Activated naive CD4-positive, alpha-beta T cell treated with anti-CD3 and anti-CD28 coated beads, Interleukin-2, amount 50 U/mL, for 24 hours (primary cell): Measurements from ENCODE around the gene RNF208.
A peak's percentile ranks its signal among the peaks of the same experiment; 100 is the strongest.

Experiments used
- H3K27ac Mint-ChIP-seq: one replicate; pipeline ENCODE4 v1.8.0; 2021; ENCODE audit warnings: mild to moderate bottlenecking, mixed read lengths
- H3K27me3 Mint-ChIP-seq: one replicate; pipeline ENCODE4 v1.8.0; 2021; ENCODE audit warnings: mixed read lengths
- H3K36me3 Mint-ChIP-seq: one replicate; pipeline ENCODE4 v1.8.0; 2021; ENCODE audit warnings: mixed read lengths
- H3K4me1 Mint-ChIP-seq: one replicate; pipeline ENCODE4 v1.8.0; 2021; ENCODE audit warnings: mixed read lengths
- H3K4me3 Mint-ChIP-seq: one replicate; pipeline ENCODE4 v1.8.0; 2021; ENCODE audit warnings: mild to moderate bottlenecking, mixed read lengths
- H3K9me3 Mint-ChIP-seq: one replicate; pipeline ENCODE4 v1.8.0; 2021; ENCODE audit warnings: mixed read lengths

RNF208 gene

DNA sequence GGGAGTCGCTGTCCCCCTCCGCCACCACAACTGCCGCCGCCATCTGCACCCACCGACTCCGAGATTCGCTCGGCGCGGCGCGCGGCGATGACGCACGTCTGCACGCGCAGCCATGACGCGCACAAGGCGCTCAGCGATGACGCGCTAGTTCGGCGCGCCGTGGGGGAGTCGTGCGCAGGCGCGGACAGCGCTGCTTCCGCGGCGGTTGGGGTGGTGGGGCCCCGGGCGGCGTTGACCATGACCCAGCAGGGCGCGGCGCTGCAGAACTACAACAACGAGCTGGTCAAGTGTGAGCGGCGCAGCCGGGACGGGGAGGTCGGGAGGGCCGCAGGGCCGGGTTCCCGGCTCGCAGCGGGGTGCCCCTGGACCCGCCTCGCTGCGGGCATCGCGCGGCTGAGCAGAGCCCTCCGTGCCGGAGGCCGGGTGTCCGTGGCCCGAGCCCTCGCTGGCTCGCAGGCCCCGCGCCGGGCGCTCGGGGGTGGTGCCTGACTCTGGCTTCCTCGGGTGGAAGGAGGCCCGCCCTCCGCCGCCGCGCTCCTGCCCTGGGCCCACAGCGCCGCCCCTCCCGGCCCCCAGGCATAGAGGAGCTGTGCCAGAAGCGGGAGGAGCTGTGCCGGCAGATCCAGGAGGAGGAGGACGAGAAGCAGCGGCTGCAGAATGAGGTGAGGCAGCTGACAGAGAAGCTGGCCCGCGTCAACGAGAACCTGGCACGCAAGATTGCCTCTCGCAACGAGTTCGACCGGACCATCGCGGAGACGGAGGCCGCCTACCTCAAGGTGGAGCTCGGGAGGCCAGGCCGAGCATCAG lies 33.3 kb downstream of the RNF208 start, which contains the start of the genes ANAPC2 and SSNA1:
Gene ANAPC2 (minus strand): TSS at position 71 of the 807 bp plus-strand sequence. CDS start 28 bp downstream, at position 43.
Gene SSNA1 (plus strand): TSS at position 187 of the 807 bp plus-strand sequence. CDS start 51 bp downstream, at position 238.
- peak within 1 kb of the TSS; percentile 95 for H3K4me3 Mint-ChIP-seq

DNA sequence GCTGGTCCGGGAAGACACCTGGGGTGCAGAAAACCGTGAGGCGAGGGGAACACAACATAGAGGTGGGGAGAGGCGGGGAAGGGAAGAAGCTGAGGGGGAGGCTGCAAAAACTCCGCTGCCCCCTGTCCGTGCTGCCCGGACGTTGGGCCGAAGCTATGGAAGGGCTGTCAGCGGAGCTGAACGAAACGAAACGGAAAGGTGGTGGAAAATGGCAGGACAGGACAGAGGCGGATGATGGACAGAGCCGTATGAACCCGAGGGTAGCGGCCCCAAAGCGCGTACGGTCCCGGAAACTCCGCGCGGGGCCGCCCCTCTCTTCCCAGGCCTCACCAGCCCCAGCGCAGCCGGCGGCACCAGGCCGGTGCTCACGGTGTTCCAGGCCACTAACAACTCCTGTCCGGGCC lies 34.0 kb downstream of the RNF208 start:
- no peaks in the 10 kb centered on the region for H3K9me3 Mint-ChIP-seq
- H3K4me1 Mint-ChIP-seq = peaks cover 32% of the 10 kb centered on the region
- no peaks in the 10 kb centered on the region for H3K36me3 Mint-ChIP-seq
- H3K27ac Mint-ChIP-seq = peak overlapping the region; percentile 91
- peak overlapping the region; percentile 95 for H3K4me3 Mint-ChIP-seq
- H3K27me3 Mint-ChIP-seq = no peaks in the 10 kb centered on the region

More for the DNA sequence above, 33.3 kb downstream of the RNF208 start, which contains the start of the genes ANAPC2 and SSNA1:
- H3K27ac Mint-ChIP-seq = peak within 1 kb of the TSS; percentile 91
- H3K4me1 Mint-ChIP-seq = peaks cover 32% of the 10 kb centered on the region
- H3K27me3 Mint-ChIP-seq = no peaks in the 10 kb centered on the region
- no peaks in the 10 kb centered on the region for H3K36me3 Mint-ChIP-seq
- H3K9me3 Mint-ChIP-seq = no peaks in the 10 kb centered on the region

DNA sequence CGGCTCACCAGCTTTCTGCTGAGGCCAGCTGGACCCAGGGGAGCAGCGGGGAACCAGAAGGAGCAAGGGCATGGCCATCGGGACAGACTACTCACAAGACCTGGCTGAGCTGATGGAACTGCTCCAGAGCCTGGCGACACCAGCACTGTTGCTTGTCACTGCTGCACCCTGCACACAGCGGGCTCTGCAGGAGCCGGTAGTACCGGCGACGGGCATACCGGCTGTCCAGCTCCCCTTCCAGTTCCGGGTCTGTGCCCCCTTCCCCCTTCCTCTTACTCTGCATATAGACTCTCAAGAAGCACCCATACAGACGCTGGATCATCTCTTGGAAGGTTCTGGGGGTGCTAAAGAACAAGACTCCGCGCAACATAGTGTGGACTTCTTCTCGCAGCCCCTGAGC lies 34.7 kb downstream of the RNF208 start:
- H3K36me3 Mint-ChIP-seq = no peaks in the 10 kb centered on the region
- peak overlapping the region; percentile 91 for H3K27ac Mint-ChIP-seq
- peaks cover 32% of the 10 kb centered on the region for H3K4me1 Mint-ChIP-seq
- peak overlapping the region; percentile 95 for H3K4me3 Mint-ChIP-seq
- H3K9me3 Mint-ChIP-seq = no peaks in the 10 kb centered on the region
- no peaks in the 10 kb centered on the region for H3K27me3 Mint-ChIP-seq

DNA sequence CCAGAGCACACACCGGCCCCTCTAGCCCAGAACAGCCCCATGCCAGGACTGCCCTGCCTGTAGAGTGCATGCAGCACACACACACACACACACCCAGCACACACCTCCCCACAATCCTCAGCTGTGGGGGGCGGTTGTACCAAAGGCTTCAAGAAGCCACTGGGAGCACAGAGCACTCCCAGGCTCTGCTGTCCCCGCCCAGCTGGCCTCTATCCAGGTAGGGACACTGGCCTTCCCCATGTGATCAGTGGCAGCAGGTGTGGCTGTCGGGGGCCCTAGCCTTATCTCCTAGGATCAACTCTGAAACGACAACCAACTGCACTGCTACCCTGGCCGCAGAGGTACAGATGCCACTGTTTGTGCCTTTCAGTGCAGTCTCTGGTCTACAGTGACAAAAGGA lies 35.7 kb downstream of the RNF208 start:
- Mint-ChIP-seq H3K4me1 (peaks cover 32% of the 10 kb centered on the region), H3K27ac (no peak overlapping the region), H3K9me3 (no peaks in the 10 kb centered on the region), H3K36me3 (no peaks in the 10 kb centered on the region), H3K27me3 (no peaks in the 10 kb centered on the region), H3K4me3 (peak overlapping the region; percentile 95)

DNA sequence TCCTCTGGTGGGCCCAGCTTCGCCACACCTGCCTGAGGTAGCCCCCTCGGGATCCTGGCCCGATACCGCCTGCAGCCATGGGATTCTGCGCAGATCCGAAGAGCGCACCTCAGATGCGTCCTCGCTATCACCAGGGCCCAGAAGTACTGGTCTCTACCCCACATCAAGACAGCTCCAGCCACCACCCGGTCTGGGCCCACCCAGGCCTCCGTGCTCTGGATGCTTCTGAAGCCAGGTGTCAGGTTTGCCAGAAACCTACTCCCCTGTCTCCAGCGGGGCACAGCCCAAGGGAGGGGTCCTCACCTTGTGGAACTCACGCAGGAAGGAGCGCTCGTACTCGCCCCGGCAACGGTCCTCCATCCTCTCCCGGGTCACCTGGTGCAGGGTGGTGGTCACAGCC lies 36.1 kb downstream of the RNF208 start:
- Mint-ChIP-seq H3K36me3 (no peaks in the 10 kb centered on the region), H3K9me3 (no peaks in the 10 kb centered on the region), H3K27ac (no peak overlapping the region), H3K4me3 (peak overlapping the region; percentile 95), H3K27me3 (no peaks in the 10 kb centered on the region), H3K4me1 (peaks cover 32% of the 10 kb centered on the region)

DNA sequence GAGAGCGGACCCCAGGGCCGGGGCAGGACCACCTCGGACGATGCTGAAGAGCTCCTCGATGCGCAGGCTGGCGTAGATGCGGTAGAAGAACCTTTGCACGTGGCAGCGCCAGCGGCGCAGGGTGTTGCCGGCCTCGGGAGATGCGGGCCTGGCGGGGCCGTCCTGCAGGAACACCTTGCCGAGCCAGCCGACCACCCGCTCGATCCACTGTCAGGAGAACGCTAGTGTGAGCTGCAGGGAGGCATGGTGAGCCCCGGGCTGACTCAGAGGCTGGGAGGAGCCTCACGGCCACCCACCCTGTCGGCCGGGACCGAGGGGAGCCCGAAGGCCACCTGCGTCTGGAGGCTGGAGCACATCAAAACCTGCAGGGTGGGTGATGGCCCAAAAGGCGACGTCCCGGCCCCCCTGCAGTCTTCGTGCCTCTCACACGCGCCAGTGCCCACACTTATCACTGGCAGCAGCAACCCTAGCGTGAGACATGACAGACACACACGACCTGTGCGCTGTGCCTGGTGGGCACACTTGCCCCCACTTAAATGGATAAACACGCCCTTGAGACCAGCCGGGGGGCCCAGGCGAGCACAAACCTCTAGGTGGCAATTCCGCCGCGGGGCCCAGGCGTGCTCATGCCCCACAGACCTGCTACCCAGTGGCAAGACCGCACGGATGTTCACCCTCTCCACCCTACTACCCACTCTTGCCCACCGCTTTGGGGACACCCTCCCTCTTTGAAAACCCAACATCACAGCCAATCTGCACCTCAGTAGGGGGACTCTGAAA lies 37.0 kb downstream of the RNF208 start:
- Mint-ChIP-seq H3K27me3 (no peaks in the 10 kb centered on the region), H3K4me3 (no peak overlapping the region), H3K27ac (no peak overlapping the region), H3K36me3 (no peaks in the 10 kb centered on the region), H3K4me1 (peaks cover 32% of the 10 kb centered on the region), H3K9me3 (no peaks in the 10 kb centered on the region)

DNA sequence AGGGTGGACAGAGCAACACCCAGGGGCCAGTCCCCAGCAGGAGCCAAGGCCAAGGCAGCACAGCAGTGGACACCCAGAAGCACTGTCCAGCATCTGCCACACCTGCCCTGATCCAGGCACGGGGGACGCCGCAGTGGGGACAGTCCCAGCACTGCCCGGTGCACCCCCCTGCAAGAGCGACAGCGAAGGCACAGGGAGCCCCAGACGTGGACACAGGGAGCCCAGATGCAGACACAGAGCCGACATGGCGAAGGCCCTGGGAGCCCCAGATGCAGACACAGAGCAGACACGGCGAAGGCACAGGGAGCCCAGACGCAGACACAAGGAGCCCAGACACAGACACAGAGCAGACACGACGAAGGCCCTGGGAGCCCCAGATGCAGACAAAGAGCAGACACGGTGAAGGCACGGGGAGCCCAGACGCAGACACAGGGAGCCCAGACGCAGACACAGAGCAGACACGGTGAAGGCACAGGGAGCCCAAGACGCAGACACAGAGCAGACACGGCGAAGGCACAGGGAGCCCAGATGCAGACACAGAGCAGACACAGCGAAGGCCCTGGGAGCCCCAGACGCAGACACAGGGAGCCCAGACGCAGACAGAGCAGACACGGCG lies 38.0 kb downstream of the RNF208 start:
- H3K4me1 Mint-ChIP-seq = peaks cover 25% of the 10 kb centered on the region
- H3K27ac Mint-ChIP-seq = no peak overlapping the region
- no peaks in the 10 kb centered on the region for H3K27me3 Mint-ChIP-seq
- no peaks in the 10 kb centered on the region for H3K9me3 Mint-ChIP-seq
- H3K36me3 Mint-ChIP-seq = no peaks in the 10 kb centered on the region
- H3K4me3 Mint-ChIP-seq = no peak overlapping the region

DNA sequence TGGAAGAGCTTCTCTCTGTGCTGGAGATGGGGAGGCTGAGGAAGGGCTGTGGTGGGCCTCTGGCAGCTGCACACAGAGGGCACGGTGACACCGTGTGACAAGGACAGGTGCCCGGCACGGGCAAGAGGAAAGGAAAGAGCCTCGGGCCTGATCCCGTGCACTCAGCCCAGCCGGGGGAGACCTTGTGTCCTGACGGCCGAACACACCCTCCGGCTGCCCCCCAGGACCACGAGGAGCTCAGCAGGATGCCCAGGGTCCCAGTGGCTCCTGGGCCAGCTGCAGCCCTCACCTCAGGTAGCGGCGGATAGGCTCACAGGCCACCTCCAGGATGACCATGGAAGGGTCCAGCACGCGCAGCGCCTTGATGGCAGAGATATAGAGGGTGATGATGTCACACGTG lies 39.2 kb downstream of the RNF208 start:
- H3K27ac Mint-ChIP-seq = no peak overlapping the region
- H3K9me3 Mint-ChIP-seq = no peaks in the 10 kb centered on the region
- no peaks in the 10 kb centered on the region for H3K36me3 Mint-ChIP-seq
- no peak overlapping the region for H3K4me3 Mint-ChIP-seq
- no peaks in the 10 kb centered on the region for H3K27me3 Mint-ChIP-seq
- H3K4me1 Mint-ChIP-seq = peaks cover 23% of the 10 kb centered on the region

DNA sequence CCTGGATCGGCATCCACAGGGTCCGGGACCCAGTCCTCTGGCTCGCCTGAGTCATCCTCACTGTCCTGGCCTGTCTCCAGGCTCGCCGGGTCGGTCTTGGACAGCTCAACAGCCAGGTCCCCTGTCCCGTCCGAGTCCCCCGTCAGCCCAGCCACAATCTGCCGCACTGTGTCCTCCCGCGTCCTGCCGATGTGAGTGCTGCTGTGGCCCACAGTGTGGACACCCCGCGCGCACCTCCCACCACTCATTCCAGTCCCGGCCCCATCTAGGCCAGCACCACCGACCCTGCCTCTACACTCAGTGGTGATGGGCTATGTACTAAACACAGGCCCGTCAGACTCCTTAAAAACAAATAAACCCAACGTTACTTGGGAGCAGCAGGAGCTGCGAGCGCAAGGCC lies 40.4 kb downstream of the RNF208 start:
- Mint-ChIP-seq H3K27me3 (no peaks in the 10 kb centered on the region), H3K4me1 (peaks cover 13% of the 10 kb centered on the region), H3K27ac (no peak overlapping the region), H3K36me3 (no peaks in the 10 kb centered on the region), H3K9me3 (no peaks in the 10 kb centered on the region), H3K4me3 (no peak overlapping the region)

DNA sequence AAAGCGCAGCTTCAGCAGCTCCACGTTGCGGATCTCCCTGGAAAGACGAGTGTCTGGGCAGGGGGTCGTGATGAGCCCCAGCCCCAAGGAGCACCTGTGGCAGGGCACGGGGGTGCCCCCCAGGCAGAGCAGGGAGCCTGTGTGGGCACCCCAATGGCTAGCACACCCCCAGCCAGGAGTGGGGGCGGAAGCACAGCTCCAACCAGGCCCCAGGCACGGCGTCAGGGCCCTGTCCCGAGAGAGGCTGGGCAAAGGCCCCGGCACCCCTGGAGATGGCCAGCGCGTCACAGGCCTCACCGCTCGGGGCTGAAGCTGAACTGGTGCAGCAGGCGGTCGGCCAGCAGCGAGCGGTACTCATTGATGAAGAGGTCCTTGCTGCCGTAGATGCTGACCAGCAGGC lies 41.5 kb downstream of the RNF208 start:
- H3K4me1 Mint-ChIP-seq = peaks cover 7% of the 10 kb centered on the region
- no peaks in the 10 kb centered on the region for H3K27me3 Mint-ChIP-seq
- no peak overlapping the region for H3K27ac Mint-ChIP-seq
- H3K4me3 Mint-ChIP-seq = no peak overlapping the region
- H3K36me3 Mint-ChIP-seq = no peaks in the 10 kb centered on the region
- no peaks in the 10 kb centered on the region for H3K9me3 Mint-ChIP-seq

DNA sequence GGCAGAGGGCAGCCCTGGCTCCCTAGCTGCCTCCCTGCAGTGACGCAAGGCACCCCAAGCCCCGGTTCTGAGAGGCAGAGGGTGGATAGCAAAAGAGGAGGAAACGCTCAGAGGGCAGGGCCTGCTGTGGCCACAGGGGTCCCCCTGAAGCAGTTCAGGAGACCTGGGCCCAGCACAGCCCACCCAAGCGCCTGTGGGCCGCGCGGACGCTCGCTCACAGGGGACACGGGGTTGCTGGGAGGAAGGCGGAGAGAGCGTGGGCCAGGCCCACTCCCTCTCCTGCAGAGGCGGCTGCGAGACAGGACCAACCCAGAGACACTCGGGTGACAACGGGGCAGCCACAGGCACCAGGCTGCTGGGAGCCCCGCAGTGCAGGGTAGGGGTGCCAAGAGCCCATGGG lies 42.3 kb downstream of the RNF208 start:
- Mint-ChIP-seq H3K9me3 (no peaks in the 10 kb centered on the region), H3K36me3 (no peaks in the 10 kb centered on the region), H3K27ac (no peak overlapping the region), H3K4me3 (no peak overlapping the region), H3K4me1 (peaks cover 7% of the 10 kb centered on the region), H3K27me3 (no peaks in the 10 kb centered on the region)

DNA sequence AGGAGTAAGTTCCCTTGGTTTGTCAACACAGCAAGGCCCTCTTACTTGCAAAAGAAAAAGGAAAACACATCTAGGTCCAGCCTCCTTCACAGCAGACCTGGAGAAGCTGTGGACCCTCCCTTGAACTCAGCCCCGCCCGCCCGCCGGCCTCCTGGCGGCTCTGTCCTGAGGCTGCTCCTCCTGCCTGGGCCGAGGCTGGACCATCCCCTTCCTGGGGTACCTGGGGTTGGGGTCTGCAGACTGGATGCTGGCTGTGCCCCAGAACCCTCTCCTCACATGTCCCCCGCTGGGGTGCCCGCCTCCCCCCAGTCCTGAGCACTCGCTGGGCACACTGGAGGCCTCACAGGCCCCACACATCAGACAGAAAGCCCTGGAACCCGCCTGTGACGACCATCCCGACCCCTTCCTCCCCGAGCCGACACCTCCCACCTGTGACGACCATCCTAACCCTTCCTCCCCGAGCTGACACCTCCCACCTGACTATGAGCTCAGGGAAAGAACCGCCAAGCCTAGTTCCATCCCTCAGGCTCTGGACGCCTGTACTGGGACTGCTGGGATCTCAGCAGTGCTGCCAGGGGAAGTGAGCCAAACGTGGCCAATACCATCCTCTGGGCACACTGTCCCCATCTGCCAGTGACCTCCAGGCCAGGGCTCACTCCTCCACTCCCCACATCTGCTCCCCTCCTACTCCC lies 43.0 kb downstream of the RNF208 start:
- no peaks in the 10 kb centered on the region for H3K36me3 Mint-ChIP-seq
- H3K27me3 Mint-ChIP-seq = no peaks in the 10 kb centered on the region
- no peak overlapping the region for H3K27ac Mint-ChIP-seq
- H3K4me1 Mint-ChIP-seq = peaks cover 2% of the 10 kb centered on the region
- H3K9me3 Mint-ChIP-seq = no peaks in the 10 kb centered on the region
- H3K4me3 Mint-ChIP-seq = no peak overlapping the region

DNA sequence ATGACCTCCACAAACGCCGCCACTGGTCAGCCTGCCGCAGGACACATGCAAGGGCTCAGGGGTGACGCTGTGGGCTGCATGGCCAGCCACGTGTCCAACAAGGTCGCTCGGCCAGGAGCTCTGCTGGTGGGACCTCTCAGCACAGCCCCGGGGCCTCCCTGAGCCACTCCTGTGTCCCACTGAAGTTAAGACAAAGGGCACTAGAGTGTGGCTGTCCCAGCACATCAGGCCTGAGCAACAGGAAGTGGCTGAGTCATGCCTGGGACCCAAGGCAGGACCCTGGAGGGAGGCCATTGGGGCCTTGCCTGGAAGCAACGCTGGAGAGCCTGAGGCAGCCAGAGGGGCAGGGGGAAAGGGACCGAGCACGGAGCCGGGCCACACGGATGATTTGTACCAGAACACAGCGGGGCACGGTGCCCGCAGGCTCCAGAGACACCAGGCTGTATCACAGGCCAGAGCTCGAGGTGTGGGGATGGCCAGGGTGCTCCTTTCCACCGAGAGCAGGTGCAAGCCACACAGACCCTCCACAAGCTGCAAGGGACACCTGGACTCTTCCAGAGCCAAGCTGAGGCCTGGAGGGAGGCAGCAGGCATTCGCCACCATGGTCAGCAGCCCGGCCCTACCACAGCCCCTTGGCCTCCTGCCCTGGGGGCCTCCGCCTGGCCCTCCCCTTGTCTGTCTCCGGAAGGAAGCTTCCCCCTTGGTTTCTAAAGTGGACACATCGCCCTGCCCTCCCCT lies 43.7 kb downstream of the RNF208 start:
- Mint-ChIP-seq H3K27me3 (no peaks in the 10 kb centered on the region), H3K4me3 (no peak overlapping the region)

DNA sequence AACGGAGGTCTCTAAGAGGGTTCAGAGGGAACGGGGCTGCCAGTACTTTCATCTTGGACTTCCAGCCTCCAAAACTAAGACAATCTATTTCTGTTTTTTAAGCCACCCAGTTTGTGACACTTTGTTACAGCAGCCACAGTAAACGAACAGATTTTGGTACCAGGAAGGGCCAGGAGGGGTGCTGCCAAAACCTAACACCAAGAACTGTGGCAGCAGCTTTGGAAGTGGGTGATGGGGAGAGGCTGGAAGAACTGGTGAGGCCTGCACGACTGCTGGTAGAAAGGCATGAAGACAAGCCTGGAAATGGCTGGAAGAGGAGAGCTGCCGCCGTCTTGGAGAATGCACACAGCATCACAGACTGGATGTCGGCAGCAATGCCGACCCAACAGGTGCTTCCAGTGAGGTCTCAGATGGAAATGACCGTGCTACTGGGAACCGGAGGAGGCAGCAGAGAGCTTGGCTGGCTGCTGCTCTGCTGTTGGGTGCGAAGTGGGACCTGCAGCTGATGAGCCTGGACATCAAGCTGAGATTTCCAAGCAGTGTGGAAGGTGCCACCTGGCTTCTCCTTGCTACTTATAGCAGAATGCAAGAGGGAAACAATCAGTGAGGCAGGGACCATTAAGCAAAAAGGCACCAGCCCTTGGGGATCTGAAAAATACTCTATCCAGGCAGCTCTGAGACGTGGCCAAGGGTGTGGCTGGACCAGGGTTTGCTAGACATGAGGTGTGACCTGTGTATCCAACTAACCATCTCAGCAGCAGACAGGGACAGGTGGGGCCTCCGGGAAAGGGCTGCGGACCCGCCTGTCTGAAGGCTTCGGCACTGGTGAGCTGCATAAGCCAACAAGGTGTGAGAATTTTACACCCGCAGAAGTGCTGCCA lies 45.5 kb downstream of the RNF208 start:
- H3K4me3 Mint-ChIP-seq = no peak overlapping the region
- H3K27ac Mint-ChIP-seq = no peak overlapping the region
- no peaks in the 10 kb centered on the region for H3K4me1 Mint-ChIP-seq
- H3K27me3 Mint-ChIP-seq = no peaks in the 10 kb centered on the region
- no peaks in the 10 kb centered on the region for H3K9me3 Mint-ChIP-seq
- no peaks in the 10 kb centered on the region for H3K36me3 Mint-ChIP-seq

More for the DNA sequence above, 43.7 kb downstream of the RNF208 start:
- Mint-ChIP-seq H3K36me3 (no peaks in the 10 kb centered on the region), H3K9me3 (no peaks in the 10 kb centered on the region), H3K27ac (no peak overlapping the region), H3K4me1 (no peaks in the 10 kb centered on the region)
